ENCODE data around the gene SRD5A3. TPM values are rescaled to one million over a fixed set of nuclear protein-coding genes. Genes with fewer than 3 reads are reported as not detected.
"Not testable (repeated sequence)": the region's sequence is repeated elsewhere in the genome, so short reads cannot be mapped to it uniquely, and the experiment has no call there.

SRD5A3 gene
- total and polyA plus RNA-seq, 2 donors: 13.0 to 14.4 TPM

GRCh38 chr4:55362938-55363337, 16.9 kb downstream of the SRD5A3 start:
- not testable (repeated sequence) for H3K4me3 ChIP-seq (ENCODE audit: low read length in 2 of 2); H3K9me3 ChIP-seq (ENCODE audit: control insufficient read depth in 2 of 2, insufficient read depth in 1 of 2, low read length in 1 of 2); H3K27me3 ChIP-seq (ENCODE audit: control insufficient read depth in 2 of 2, insufficient read depth in 1 of 2, low read length in 1 of 2); H3K4me1 ChIP-seq (ENCODE audit: control insufficient read depth in 2 of 2, insufficient read depth in 2 of 2, low read length in 2 of 2); DNase-seq (ENCODE audit: low read depth in 6 of 9, low spot score in 9 of 9); H3K27ac ChIP-seq (ENCODE audit: low read depth in 1 of 2, low read length in 1 of 2)
- peaks cover 5 to 15% of the 10 kb centered on the region in 2 donors for H3K36me3 ChIP-seq (ENCODE audit: control insufficient read depth in 2 of 2, insufficient read depth in 2 of 2, low read length in 1 of 2)
- WGBS: 96% methylated on average over 9 of the region's 9 CpGs

GRCh38 chr4:55363691-55364351, 17.8 kb downstream of the SRD5A3 start:
- 91% methylated on average over 9 of the region's 9 CpGs for WGBS
- H3K9me3 ChIP-seq (ENCODE audit: control insufficient read depth in 2 of 2, insufficient read depth in 1 of 2, low read length in 1 of 2): no peaks in the 10 kb centered on the region
- H3K27ac ChIP-seq (ENCODE audit: low read depth in 1 of 2, low read length in 1 of 2): peak overlapping the region in 1 of 2 donors; percentile 18

GRCh38 chr4:55364691-55365344, 18.8 kb downstream of the SRD5A3 start:
- no peak overlapping the region for H3K4me3 ChIP-seq (ENCODE audit: low read length in 2 of 2)
- WGBS: 97% methylated on average over 9 of the region's 9 CpGs
- no peak overlapping the region for H3K27ac ChIP-seq (ENCODE audit: low read depth in 1 of 2, low read length in 1 of 2)
- no peaks in the 10 kb centered on the region for H3K9me3 ChIP-seq (ENCODE audit: control insufficient read depth in 2 of 2, insufficient read depth in 1 of 2, low read length in 1 of 2)
- H3K36me3 ChIP-seq (ENCODE audit: control insufficient read depth in 2 of 2, insufficient read depth in 2 of 2, low read length in 1 of 2): peaks cover 5 to 15% of the 10 kb centered on the region in 2 donors
- no peaks in the 10 kb centered on the region for H3K4me1 ChIP-seq (ENCODE audit: control insufficient read depth in 2 of 2, insufficient read depth in 2 of 2, low read length in 2 of 2)
- no peak for DNase-seq (ENCODE audit: low read depth in 6 of 9, low spot score in 9 of 9)
- H3K27me3 ChIP-seq (ENCODE audit: control insufficient read depth in 2 of 2, insufficient read depth in 1 of 2, low read length in 1 of 2): no peaks in the 10 kb centered on the region

More at GRCh38 chr4:55363691-55364351, 17.8 kb downstream of the SRD5A3 start:
- no peaks in the 10 kb centered on the region for H3K4me1 ChIP-seq (ENCODE audit: control insufficient read depth in 2 of 2, insufficient read depth in 2 of 2, low read length in 2 of 2)
- no peak overlapping the region for H3K4me3 ChIP-seq (ENCODE audit: low read length in 2 of 2)
- H3K27me3 ChIP-seq (ENCODE audit: control insufficient read depth in 2 of 2, insufficient read depth in 1 of 2, low read length in 1 of 2): no peaks in the 10 kb centered on the region
- H3K36me3 ChIP-seq (ENCODE audit: control insufficient read depth in 2 of 2, insufficient read depth in 2 of 2, low read length in 1 of 2): peaks cover 5 to 15% of the 10 kb centered on the region in 2 donors
- no peak for DNase-seq (ENCODE audit: low read depth in 6 of 9, low spot score in 9 of 9)

GRCh38 chr4:55365345-55365728, 19.3 kb downstream of the SRD5A3 start:
- no peaks in the 10 kb centered on the region for H3K4me1 ChIP-seq (ENCODE audit: control insufficient read depth in 2 of 2, insufficient read depth in 2 of 2, low read length in 2 of 2)
- no peak overlapping the region for H3K27ac ChIP-seq (ENCODE audit: low read depth in 1 of 2, low read length in 1 of 2)
- WGBS: 92% methylated on average over 7 of the region's 7 CpGs
- no peaks in the 10 kb centered on the region for H3K27me3 ChIP-seq (ENCODE audit: control insufficient read depth in 2 of 2, insufficient read depth in 1 of 2, low read length in 1 of 2)
- H3K9me3 ChIP-seq (ENCODE audit: control insufficient read depth in 2 of 2, insufficient read depth in 1 of 2, low read length in 1 of 2): no peaks in the 10 kb centered on the region
- DNase-seq (ENCODE audit: low read depth in 6 of 9, low spot score in 9 of 9): no peak
- H3K4me3 ChIP-seq (ENCODE audit: low read length in 2 of 2): no peak overlapping the region
- H3K36me3 ChIP-seq (ENCODE audit: control insufficient read depth in 2 of 2, insufficient read depth in 2 of 2, low read length in 1 of 2): peaks cover 5 to 15% of the 10 kb centered on the region in 2 donors

- Histone ChIP-seq H3K27me3 (ENCODE audit: control insufficient read depth in 2 of 2, insufficient read depth in 1 of 2, low read length in 1 of 2) (no peaks in the 10 kb centered on the region), H3K4me3 (ENCODE audit: low read length in 2 of 2) (no peak overlapping the region), H3K9me3 (ENCODE audit: control insufficient read depth in 2 of 2, insufficient read depth in 1 of 2, low read length in 1 of 2) (no peaks in the 10 kb centered on the region), H3K4me1 (ENCODE audit: control insufficient read depth in 2 of 2, insufficient read depth in 2 of 2, low read length in 2 of 2) (no peaks in the 10 kb centered on the region), H3K36me3 (ENCODE audit: control insufficient read depth in 2 of 2, insufficient read depth in 2 of 2, low read length in 1 of 2) (peaks cover 5 to 15% of the 10 kb centered on the region in 2 donors), H3K27ac (ENCODE audit: low read depth in 1 of 2, low read length in 1 of 2) (no peak overlapping the region)
- 95% methylated on average over 7 of the region's 7 CpGs for WGBS
- DNase-seq (ENCODE audit: low read depth in 6 of 9, low spot score in 9 of 9): no peak
Observed at GRCh38 chr4:55366621-55367020, 20.6 kb downstream of the SRD5A3 start.

- Histone ChIP-seq H3K9me3 (ENCODE audit: control insufficient read depth in 2 of 2, insufficient read depth in 1 of 2, low read length in 1 of 2) (no peaks in the 10 kb centered on the region), H3K4me1 (ENCODE audit: control insufficient read depth in 2 of 2, insufficient read depth in 2 of 2, low read length in 2 of 2) (no peaks in the 10 kb centered on the region), H3K36me3 (ENCODE audit: control insufficient read depth in 2 of 2, insufficient read depth in 2 of 2, low read length in 1 of 2) (peaks cover 5 to 15% of the 10 kb centered on the region in 2 donors), H3K27ac (ENCODE audit: low read depth in 1 of 2, low read length in 1 of 2) (no peak overlapping the region), H3K4me3 (ENCODE audit: low read length in 2 of 2) (no peak overlapping the region), H3K27me3 (ENCODE audit: control insufficient read depth in 2 of 2, insufficient read depth in 1 of 2, low read length in 1 of 2) (no peaks in the 10 kb centered on the region)
- no peak for DNase-seq (ENCODE audit: low read depth in 6 of 9, low spot score in 9 of 9)
- WGBS: 95% methylated on average over 6 of the region's 6 CpGs
Observed at GRCh38 chr4:55367084-55367722, 21.2 kb downstream of the SRD5A3 start.

- 98% methylated on average over 2 of the region's 2 CpGs for WGBS
- Histone ChIP-seq H3K27ac (ENCODE audit: low read depth in 1 of 2, low read length in 1 of 2) (no peak overlapping the region), H3K9me3 (ENCODE audit: control insufficient read depth in 2 of 2, insufficient read depth in 1 of 2, low read length in 1 of 2) (no peaks in the 10 kb centered on the region), H3K4me1 (ENCODE audit: control insufficient read depth in 2 of 2, insufficient read depth in 2 of 2, low read length in 2 of 2) (no peaks in the 10 kb centered on the region), H3K27me3 (ENCODE audit: control insufficient read depth in 2 of 2, insufficient read depth in 1 of 2, low read length in 1 of 2) (no peaks in the 10 kb centered on the region), H3K36me3 (ENCODE audit: control insufficient read depth in 2 of 2, insufficient read depth in 2 of 2, low read length in 1 of 2) (peaks cover 4 to 5% of the 10 kb centered on the region in 2 donors), H3K4me3 (ENCODE audit: low read length in 2 of 2) (no peak overlapping the region)
- DNase-seq (ENCODE audit: low read depth in 6 of 9, low spot score in 9 of 9): no peak
Observed at GRCh38 chr4:55369968-55370367, 23.9 kb downstream of the SRD5A3 start.

GRCh38 chr4:55372259-55372658, 26.2 kb downstream of the SRD5A3 start:
- Histone ChIP-seq H3K27me3 (ENCODE audit: control insufficient read depth in 2 of 2, insufficient read depth in 1 of 2, low read length in 1 of 2) (no peaks in the 10 kb centered on the region), H3K4me3 (ENCODE audit: low read length in 2 of 2) (no peak overlapping the region), H3K9me3 (ENCODE audit: control insufficient read depth in 2 of 2, insufficient read depth in 1 of 2, low read length in 1 of 2) (no peaks in the 10 kb centered on the region), H3K4me1 (ENCODE audit: control insufficient read depth in 2 of 2, insufficient read depth in 2 of 2, low read length in 2 of 2) (no peaks in the 10 kb centered on the region), H3K27ac (ENCODE audit: low read depth in 1 of 2, low read length in 1 of 2) (no peak overlapping the region), H3K36me3 (ENCODE audit: control insufficient read depth in 2 of 2, insufficient read depth in 2 of 2, low read length in 1 of 2) (peaks cover 0 to 5% of the 10 kb centered on the region in 2 donors)
- DNase-seq (ENCODE audit: low read depth in 6 of 9, low spot score in 9 of 9): no peak
- whole genome bisulfite sequencing: 98% methylated on average over 7 of the region's 7 CpGs

GRCh38 chr4:55373461-55373860, 27.4 kb downstream of the SRD5A3 start:
- Histone ChIP-seq H3K27ac (ENCODE audit: low read depth in 1 of 2, low read length in 1 of 2) (no peak overlapping the region), H3K4me3 (ENCODE audit: low read length in 2 of 2) (no peak overlapping the region), H3K4me1 (ENCODE audit: control insufficient read depth in 2 of 2, insufficient read depth in 2 of 2, low read length in 2 of 2) (no peaks in the 10 kb centered on the region), H3K9me3 (ENCODE audit: control insufficient read depth in 2 of 2, insufficient read depth in 1 of 2, low read length in 1 of 2) (no peaks in the 10 kb centered on the region), H3K27me3 (ENCODE audit: control insufficient read depth in 2 of 2, insufficient read depth in 1 of 2, low read length in 1 of 2) (no peaks in the 10 kb centered on the region), H3K36me3 (ENCODE audit: control insufficient read depth in 2 of 2, insufficient read depth in 2 of 2, low read length in 1 of 2) (no peaks in the 10 kb centered on the region)
- WGBS: 100% methylated on average over 1 of the region's 1 CpG
- DNase-seq (ENCODE audit: low read depth in 6 of 9, low spot score in 9 of 9): no peak
